Suprapubic skin (tissue), 4 donors: Measurements from ENCODE around the gene ODF2. TPM values are rescaled to one million over a fixed set of nuclear protein-coding genes. Genes with fewer than 3 reads are reported as not detected.
"Not testable (repeated sequence)": the region's sequence is repeated elsewhere in the genome, so short reads cannot be mapped to it uniquely, and the experiment has no call there.

Experiments
- DNase-seq, 2 donors: peaks; one replicate each; pipeline ENCODE4 v3.0.0-alpha.2; 2019; ENCODE audit warnings: low spot score in 2 of 2
- H3K27ac ChIP-seq: fragments of 200-600 bp; sonication (generic); one replicate; pipeline ENCODE4 v1.5.1; 2019
- H3K27me3 ChIP-seq: fragments of 200-600 bp; sonication (generic); one replicate; pipeline ENCODE4 v1.5.1; 2019
- H3K36me3 ChIP-seq: fragments of 200-600 bp; sonication (generic); one replicate; pipeline ENCODE4 v1.5.1; 2019
- H3K4me1 ChIP-seq: fragments of 200-600 bp; sonication (generic); one replicate; pipeline ENCODE4 v1.5.1; 2019
- H3K4me3 ChIP-seq: fragments of 200-600 bp; sonication (generic); one replicate; pipeline ENCODE4 v1.5.1; 2019; ENCODE audit warnings: mild to moderate bottlenecking
- H3K9me3 ChIP-seq: fragments of 200-600 bp; sonication (generic); one replicate; pipeline ENCODE4 v1.5.1; 2019
- CTCF ChIP-seq, 2 donors: fragments of 200-600 bp in 1 of 2; fragments of 450-650 bp in 1 of 2; sonication (generic) in 1 of 2; IDR thresholded peaks; one replicate each; pipeline ENCODE4 v1.5.1; 2016 to 2019; ENCODE audit warnings: antibody characterized with exemption in 2 of 2, mild to moderate bottlenecking in 1 of 2, moderate library complexity in 1 of 2
- EP300 ChIP-seq: sonication (generic); formaldehyde crosslinking; IDR thresholded peaks from one replicate; pipeline ENCODE4 v1.6.1; 2017; ENCODE audit warnings: antibody characterized with exemption
- POLR2A ChIP-seq, 2 donors: fragments of 450-650 bp; IDR thresholded peaks; one replicate each; pipeline ENCODE4 v1.6.1; 2017; ENCODE audit warnings: antibody characterized with exemption in 2 of 2, mild to moderate bottlenecking in 2 of 2, moderate library complexity in 2 of 2
- POLR2AphosphoS5 ChIP-seq, 3 donors: sonication (generic); formaldehyde crosslinking; IDR thresholded peaks; one replicate each; pipeline ENCODE4 v1.6.1; 2017; ENCODE audit warnings: antibody characterized with exemption in 3 of 3
- WGBS: methylation state at CpG from one replicate; pipeline ENCODE4 v1.1.5; 2018; 5-methylcytosine and 5-hydroxymethylcytosine counted together
- total RNA-seq, 4 donors: library from RNA; depleted of rRNA; stranded (reverse); fragments of >200 nt; gene quantifications; one replicate each; pipeline ENCODE4 v1.1.0, GENCODE V29; 2016

The ODF2 gene
- total RNA-seq, 4 donors from 2014 or later = 20.8 to 28.2 (median 24.7) TPM

DNA sequence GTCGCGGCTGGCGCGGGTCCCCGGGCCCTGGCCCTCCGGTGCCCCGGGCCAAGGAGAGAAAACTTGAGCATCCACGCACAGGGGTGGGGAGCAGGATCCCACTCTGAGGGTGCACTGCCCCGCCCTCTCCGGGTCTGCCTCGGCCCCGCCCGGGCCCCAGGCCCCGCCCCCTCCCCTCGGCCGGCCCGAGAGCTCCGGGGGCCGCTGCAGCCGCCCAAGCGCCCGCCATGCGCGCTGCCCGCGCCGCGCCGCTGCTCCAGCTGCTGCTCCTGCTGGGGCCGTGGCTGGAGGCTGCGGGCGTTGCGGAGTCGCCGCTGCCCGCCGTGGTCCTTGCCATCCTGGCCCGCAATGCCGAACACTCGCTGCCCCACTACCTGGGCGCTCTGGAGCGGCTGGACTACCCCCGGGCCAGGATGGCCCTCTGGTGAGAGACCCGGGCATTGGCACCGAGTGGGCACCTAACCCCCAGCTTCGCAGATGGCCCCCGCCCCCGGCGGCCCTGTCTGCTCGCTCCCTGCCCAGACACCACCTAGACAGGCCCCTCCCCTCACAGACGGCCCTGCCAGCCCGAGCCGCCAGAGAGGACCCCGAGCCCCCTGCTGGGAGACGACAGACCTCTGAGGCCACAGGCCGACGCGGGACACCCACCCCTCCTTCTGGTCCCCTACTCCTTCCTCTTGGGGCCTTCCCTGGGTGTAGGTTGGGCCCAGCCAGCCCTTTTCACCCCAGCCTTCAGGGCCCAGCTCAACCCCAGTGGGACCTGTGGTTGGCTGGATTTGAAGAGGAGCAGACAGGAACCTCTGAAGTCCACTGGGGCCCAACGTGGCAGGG, 34.9 kb upstream of the ODF2 start, which contains the start of gene CERCAM:
CERCAM (plus strand) TSS at position 207 of the 831 bp plus-strand sequence; CDS start at position 228, 21 bp downstream.
- Histone ChIP-seq H3K4me3 (peak within 1 kb of the TSS; percentile 65), H3K9me3 (no peaks in the 10 kb centered on the region), H3K4me1 (peaks cover 28% of the 10 kb centered on the region), H3K27me3 (no peaks in the 10 kb centered on the region), H3K27ac (peak within 1 kb of the TSS; percentile 37), H3K36me3 (peaks cover 7% of the 10 kb centered on the region)
- no peak for TF ChIP-seq POLR2AphosphoS5 (IDR thresholded peaks at IDR 0.05)
- no peak for TF ChIP-seq EP300
- TF ChIP-seq CTCF (IDR thresholded peaks at IDR 0.05) = no peak
- TF ChIP-seq POLR2A (IDR thresholded peaks at IDR 0.05) = no peak
- no peak for DNase-seq
- 11% methylated on average over 8 of the region's 59 CpGs for WGBS

DNA sequence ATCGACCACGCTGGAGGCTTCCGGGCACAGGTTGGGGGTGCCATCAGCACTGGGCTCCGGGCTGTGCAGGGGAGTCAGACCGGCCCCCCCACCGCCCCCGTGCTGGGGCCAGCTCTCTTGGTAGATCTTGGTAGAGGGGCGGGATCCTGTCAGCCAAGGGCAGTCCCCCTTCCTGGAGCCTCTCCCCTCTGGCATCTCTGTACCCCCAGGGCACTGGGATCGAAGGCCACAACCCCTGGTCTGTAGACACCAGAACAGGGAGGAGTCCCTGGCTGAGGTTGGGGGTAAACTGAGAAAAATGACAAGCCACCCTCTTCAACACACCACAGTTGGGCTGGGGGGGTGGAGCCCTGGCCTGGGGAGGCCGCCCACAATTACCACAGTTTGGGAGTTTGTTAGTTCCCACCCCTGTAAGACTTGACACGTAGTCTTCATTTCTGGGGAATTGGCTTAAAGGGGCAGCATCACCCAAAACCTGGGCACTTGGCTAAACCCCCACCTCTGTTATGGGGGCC, 34.3 kb upstream of the ODF2 start:
- 42% methylated on average over 2 of the region's 11 CpGs for WGBS
- Histone ChIP-seq H3K4me3 (peak overlapping the region; percentile 65), H3K36me3 (peaks cover 7% of the 10 kb centered on the region), H3K9me3 (no peaks in the 10 kb centered on the region), H3K27me3 (no peaks in the 10 kb centered on the region), H3K27ac (peak overlapping the region; percentile 37), H3K4me1 (peaks cover 28% of the 10 kb centered on the region)
- TF ChIP-seq POLR2A (IDR thresholded peaks at IDR 0.05) (no peak), POLR2AphosphoS5 (IDR thresholded peaks at IDR 0.05) (no peak), EP300 (no peak), CTCF (IDR thresholded peaks at IDR 0.05) (no peak)
- DNase-seq = no peak

- H3K4me3 ChIP-seq = peak overlapping the region; percentile 65
- not testable (repeated sequence) for H3K36me3 ChIP-seq, H3K27me3 ChIP-seq, DNase-seq, H3K27ac ChIP-seq, H3K9me3 ChIP-seq
- WGBS = 87% methylated on average over 13 of the region's 13 CpGs
- peaks cover 28% of the 10 kb centered on the region for H3K4me1 ChIP-seq
Measured at GRCh38 chr9:128422022-128422782, 33.6 kb upstream of the ODF2 start.

DNA sequence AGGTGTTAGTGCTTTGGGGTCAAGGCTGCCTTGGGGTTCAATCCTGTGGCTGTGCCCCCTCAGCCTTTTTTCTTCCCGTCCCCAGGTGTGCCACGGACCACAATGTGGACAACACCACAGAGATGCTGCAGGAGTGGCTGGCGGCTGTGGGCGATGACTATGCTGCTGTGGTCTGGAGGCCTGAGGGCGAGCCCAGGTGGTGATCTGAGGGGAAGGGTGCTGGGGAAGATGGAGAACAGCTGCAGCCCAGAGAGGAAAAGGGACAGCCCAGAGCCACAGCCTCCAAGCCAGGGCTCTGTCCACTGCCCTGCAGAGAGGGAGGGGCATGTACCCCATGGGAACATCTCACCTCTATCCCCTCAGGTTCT, 33.0 kb upstream of the ODF2 start:
- Histone ChIP-seq H3K4me3 (no peak overlapping the region), H3K27me3 (no peaks in the 10 kb centered on the region), H3K4me1 (peaks cover 28% of the 10 kb centered on the region), H3K27ac (no peak overlapping the region), H3K9me3 (no peaks in the 10 kb centered on the region), H3K36me3 (peaks cover 7% of the 10 kb centered on the region)
- DNase-seq = no peak
- WGBS = 89% methylated on average over 5 of the region's 5 CpGs
- no peak for TF ChIP-seq POLR2A (IDR thresholded peaks at IDR 0.05)

GRCh38 chr9:128423356-128423755, 32.5 kb upstream of the ODF2 start:
- WGBS = 65% methylated on average over 6 of the region's 6 CpGs
- not testable (repeated sequence) for H3K27ac ChIP-seq, H3K27me3 ChIP-seq, H3K9me3 ChIP-seq, DNase-seq, H3K4me3 ChIP-seq
- Histone ChIP-seq H3K36me3 (peaks cover 12% of the 10 kb centered on the region), H3K4me1 (peaks cover 28% of the 10 kb centered on the region)

DNA sequence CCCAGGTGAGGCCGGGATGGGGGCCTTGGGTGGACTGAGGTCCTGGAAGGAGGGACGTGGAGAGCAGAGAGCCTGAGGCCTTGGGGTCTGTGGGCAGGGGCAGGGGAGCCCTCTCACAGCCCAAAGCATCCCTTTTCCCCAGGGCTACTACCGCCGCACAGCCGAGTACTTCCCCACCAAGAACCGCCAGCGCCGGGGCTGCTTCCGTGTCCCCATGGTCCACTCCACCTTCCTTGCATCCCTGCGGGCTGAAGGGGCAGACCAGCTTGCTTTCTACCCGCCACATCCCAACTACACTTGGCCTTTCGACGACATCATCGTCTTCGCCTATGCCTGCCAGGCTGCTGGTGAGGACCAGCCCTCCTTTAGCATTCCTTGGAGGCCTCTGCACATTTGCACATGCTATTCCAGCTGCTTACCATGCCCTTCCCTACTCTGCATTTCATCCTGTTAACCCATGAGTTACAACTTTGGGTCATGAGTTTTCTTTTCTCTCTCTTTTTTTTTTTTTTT, 31.5 kb upstream of the ODF2 start:
- no peak overlapping the region for H3K4me3 ChIP-seq
- 92% methylated on average over 14 of the region's 15 CpGs for WGBS
- H3K27ac ChIP-seq = no peak overlapping the region
- peaks cover 22% of the 10 kb centered on the region for H3K4me1 ChIP-seq
- H3K27me3 ChIP-seq = no peaks in the 10 kb centered on the region
- H3K36me3 ChIP-seq = peaks cover 12% of the 10 kb centered on the region
- no peaks in the 10 kb centered on the region for H3K9me3 ChIP-seq
- TF ChIP-seq POLR2AphosphoS5 (IDR thresholded peaks at IDR 0.05) (no peak), POLR2A (IDR thresholded peaks at IDR 0.05) (no peak), EP300 (no peak), CTCF (IDR thresholded peaks at IDR 0.05) (no peak)
- DNase-seq = no peak
